ENCODE data around the gene NFIA.

The NFIA gene

DNA sequence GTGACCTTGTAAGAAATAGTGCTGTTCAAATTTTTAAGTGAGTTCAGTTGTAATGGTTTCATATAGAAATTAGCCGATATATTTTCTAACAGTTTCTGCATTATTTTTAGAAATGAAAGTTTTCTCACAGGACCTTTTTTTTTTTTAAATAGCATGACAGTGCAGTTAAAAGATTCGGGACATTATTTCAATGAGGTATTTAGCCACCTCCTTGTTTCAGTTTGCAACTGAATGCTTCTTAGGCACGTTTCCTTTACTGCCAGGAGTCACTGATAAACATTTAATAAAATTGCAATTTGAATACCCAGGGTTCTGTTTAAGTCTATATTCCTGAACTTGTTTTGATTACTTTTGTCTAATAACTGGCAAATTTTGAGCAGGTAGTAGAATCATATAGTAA is 337.9 kb downstream of the NFIA start:
- Histone ChIP-seq H3K27me3 (ENCODE audit: control insufficient read depth in 1 of 2, insufficient read depth in 2 of 2, low read length in 2 of 2) (no peaks in the 10 kb centered on the region), H3K36me3 (ENCODE audit: insufficient read depth, low read length) (peaks cover 11% of the 10 kb centered on the region), H3K4me3 (ENCODE audit: low read depth in 1 of 2, low read length in 2 of 2) (no peak overlapping the region), H3K9me3 (ENCODE audit: low read length) (no peaks in the 10 kb centered on the region), H3K4me1 (ENCODE audit: insufficient read depth, low read length) (peaks cover 7% of the 10 kb centered on the region), H3K9ac (ENCODE audit: low read length) (no peak overlapping the region), H3K27ac (ENCODE audit: low read depth, low read length) (no peak overlapping the region)

DNA sequence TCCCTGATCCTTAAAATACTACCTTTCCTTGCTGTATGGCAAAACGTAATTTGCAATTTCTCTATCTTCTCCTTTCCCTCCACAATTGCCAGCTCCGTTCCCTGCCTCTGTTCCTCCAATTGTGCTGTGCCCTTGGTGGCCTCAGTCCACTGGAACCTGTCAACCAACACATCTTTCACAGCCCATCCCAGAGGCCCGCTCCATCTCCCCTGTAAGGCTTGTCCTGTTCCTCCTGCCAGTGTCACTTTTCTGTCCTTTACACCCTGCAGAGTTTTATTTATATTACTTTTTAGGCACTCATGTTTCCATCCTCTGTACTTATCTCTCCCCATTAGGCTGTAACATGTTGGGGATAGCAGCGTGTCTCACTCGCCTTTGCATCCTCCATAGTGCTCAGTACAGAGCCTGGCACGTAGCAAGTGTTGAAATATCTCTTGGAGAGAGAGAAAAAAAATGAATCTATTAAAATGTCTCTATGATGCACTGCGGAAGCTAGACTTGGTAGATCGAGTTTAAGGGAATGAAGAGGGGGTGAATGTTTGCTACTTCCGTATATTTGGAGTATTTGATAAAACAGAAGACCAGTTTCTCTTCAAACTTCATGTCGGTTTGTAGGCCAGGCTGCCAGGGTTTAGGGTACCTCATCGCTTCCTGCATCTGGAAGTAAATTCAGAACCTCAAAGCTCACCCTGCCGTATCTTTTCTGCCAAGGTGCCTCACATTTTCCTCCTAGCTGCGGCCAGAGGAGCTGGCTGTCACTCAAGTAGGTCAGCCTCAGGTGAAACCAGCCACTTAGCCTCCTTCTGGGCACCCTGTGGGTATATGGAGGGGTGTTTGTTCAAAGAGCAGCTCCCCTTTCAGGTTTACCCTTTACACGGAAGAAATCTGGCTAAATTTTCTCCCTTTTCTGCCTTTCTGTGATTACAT is 338.8 kb downstream of the NFIA start:
- Histone ChIP-seq H3K9ac (ENCODE audit: low read length) (no peak overlapping the region), H3K27me3 (ENCODE audit: control insufficient read depth in 1 of 2, insufficient read depth in 2 of 2, low read length in 2 of 2) (no peaks in the 10 kb centered on the region), H3K27ac (ENCODE audit: low read depth, low read length) (no peak overlapping the region), H3K4me1 (ENCODE audit: insufficient read depth, low read length) (peaks cover 7% of the 10 kb centered on the region), H3K9me3 (ENCODE audit: low read length) (no peaks in the 10 kb centered on the region), H3K4me3 (ENCODE audit: low read depth in 1 of 2, low read length in 2 of 2) (no peak overlapping the region), H3K36me3 (ENCODE audit: insufficient read depth, low read length) (peaks cover 11% of the 10 kb centered on the region)

DNA sequence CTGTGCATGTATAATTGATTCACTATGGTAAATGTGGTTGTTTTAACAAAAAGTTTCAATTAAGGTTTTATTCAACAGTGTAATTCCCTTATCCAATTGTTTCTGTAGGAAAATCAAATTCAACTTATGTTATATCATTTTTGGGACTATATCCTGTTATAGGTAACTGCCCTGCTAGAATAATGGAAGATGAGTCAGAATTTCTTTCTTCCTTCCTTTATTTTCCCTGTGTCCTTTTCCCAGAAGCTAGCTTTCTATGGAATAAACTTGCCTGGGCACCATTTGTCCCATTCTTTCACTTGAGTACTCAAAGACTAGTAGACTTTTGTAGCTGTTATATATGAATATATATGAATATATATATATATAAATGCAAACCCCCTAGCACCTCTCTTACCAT is 341.3 kb downstream of the NFIA start:
- peaks cover 7% of the 10 kb centered on the region for H3K4me1 ChIP-seq (ENCODE audit: insufficient read depth, low read length)
- no peaks in the 10 kb centered on the region for H3K27me3 ChIP-seq (ENCODE audit: control insufficient read depth in 1 of 2, insufficient read depth in 2 of 2, low read length in 2 of 2)
- H3K9ac ChIP-seq (ENCODE audit: low read length): no peak overlapping the region
- no peak overlapping the region for H3K27ac ChIP-seq (ENCODE audit: low read depth, low read length)
- no peaks in the 10 kb centered on the region for H3K9me3 ChIP-seq (ENCODE audit: low read length)
- peaks cover 8% of the 10 kb centered on the region for H3K36me3 ChIP-seq (ENCODE audit: insufficient read depth, low read length)
- H3K4me3 ChIP-seq (ENCODE audit: low read depth in 1 of 2, low read length in 2 of 2): no peak overlapping the region

DNA sequence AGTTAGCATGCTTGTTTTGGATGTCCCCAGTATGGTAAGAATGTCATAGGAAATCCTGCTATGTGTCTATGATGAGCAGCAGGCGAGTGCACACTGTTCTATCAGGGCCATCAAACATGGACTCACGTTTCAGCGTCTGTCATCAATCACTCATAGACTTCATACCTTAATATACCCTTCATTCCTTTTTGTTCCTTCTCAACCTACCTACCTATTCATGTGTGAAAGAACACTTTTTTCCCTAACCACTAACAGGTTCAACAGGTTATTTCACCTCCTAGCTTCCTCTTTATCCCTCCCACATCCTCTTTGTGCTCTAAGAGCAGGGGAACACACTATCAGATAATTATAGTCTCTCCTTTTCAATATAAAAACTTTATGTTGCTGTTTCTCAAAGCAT is 342.0 kb downstream of the NFIA start:
- H3K9me3 ChIP-seq (ENCODE audit: low read length): no peaks in the 10 kb centered on the region
- H3K36me3 ChIP-seq (ENCODE audit: insufficient read depth, low read length): peaks cover 8% of the 10 kb centered on the region
- no peak overlapping the region for H3K4me3 ChIP-seq (ENCODE audit: low read depth in 1 of 2, low read length in 2 of 2)
- H3K27me3 ChIP-seq (ENCODE audit: control insufficient read depth in 1 of 2, insufficient read depth in 2 of 2, low read length in 2 of 2): no peaks in the 10 kb centered on the region
- H3K4me1 ChIP-seq (ENCODE audit: insufficient read depth, low read length): peaks cover 5% of the 10 kb centered on the region
- H3K9ac ChIP-seq (ENCODE audit: low read length): no peak overlapping the region
- H3K27ac ChIP-seq (ENCODE audit: low read depth, low read length): no peak overlapping the region

DNA sequence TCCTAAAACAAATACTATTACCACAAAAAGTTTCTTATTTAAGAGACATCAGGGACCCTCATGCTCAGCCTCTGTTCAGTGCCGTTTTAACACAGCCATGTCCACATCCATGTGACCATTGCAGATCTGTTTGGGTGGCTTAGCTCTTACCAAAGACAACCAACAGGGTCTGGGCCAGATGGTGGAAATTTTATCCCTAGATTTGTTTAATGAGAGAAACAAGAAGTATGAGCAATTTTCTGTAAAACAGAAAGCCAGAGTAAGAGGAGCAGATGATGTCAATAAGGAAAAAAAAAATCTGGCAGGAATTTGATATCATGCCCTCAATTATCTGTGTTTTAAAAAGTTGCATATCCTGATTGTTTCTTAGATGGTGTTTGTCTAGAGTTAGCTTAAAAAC is 342.7 kb downstream of the NFIA start:
- peaks cover 8% of the 10 kb centered on the region for H3K36me3 ChIP-seq (ENCODE audit: insufficient read depth, low read length)
- H3K9me3 ChIP-seq (ENCODE audit: low read length): no peaks in the 10 kb centered on the region
- H3K4me3 ChIP-seq (ENCODE audit: low read depth in 1 of 2, low read length in 2 of 2): no peak overlapping the region
- no peaks in the 10 kb centered on the region for H3K27me3 ChIP-seq (ENCODE audit: control insufficient read depth in 1 of 2, insufficient read depth in 2 of 2, low read length in 2 of 2)
- no peaks in the 10 kb centered on the region for H3K4me1 ChIP-seq (ENCODE audit: insufficient read depth, low read length)
- no peak overlapping the region for H3K27ac ChIP-seq (ENCODE audit: low read depth, low read length)
- H3K9ac ChIP-seq (ENCODE audit: low read length): no peak overlapping the region

DNA sequence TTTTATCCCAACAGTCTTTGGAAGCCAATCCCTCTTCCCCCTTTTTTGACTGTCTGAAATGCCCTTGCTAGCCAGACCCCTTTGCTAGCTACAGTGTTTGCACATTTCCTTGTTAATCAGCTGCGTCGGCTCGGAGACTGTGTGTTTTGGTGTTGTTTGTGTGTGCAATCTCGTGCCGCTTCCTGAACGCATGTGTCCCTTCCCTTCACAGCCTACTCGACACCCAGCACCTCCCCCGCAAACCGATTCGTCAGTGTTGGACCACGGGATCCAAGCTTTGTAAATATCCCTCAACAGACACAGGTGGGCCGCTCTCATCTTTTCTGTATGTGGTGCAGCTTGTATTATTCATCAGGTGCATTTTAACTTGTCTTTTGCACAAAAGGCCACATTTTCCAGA is 343.9 kb downstream of the NFIA start:
- Histone ChIP-seq H3K9me3 (ENCODE audit: low read length) (no peaks in the 10 kb centered on the region), H3K9ac (ENCODE audit: low read length) (no peak overlapping the region), H3K4me1 (ENCODE audit: insufficient read depth, low read length) (no peaks in the 10 kb centered on the region), H3K4me3 (ENCODE audit: low read depth in 1 of 2, low read length in 2 of 2) (no peak overlapping the region), H3K27ac (ENCODE audit: low read depth, low read length) (no peak overlapping the region), H3K27me3 (ENCODE audit: control insufficient read depth in 1 of 2, insufficient read depth in 2 of 2, low read length in 2 of 2) (no peaks in the 10 kb centered on the region), H3K36me3 (ENCODE audit: insufficient read depth, low read length) (peaks cover 8% of the 10 kb centered on the region)

DNA sequence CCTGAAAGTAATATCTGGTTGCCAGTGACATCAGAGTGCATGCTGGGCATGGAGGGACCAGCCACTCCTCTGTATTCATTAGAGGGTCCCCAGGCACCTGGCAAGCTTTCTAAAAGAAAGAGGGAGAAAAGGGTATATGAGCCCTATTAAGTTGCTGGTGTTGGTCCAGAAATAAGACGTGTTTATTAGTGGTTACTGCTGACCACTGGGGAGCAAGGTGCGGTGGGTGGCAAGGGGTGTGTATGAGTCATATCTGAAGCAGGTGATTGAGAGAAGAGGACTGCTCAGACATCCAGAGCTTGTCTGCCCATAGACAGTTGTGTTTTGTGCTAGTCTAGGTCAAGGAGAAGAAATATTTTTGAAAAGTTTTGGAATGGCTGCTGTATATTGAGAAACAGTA is 344.5 kb downstream of the NFIA start:
- H3K36me3 ChIP-seq (ENCODE audit: insufficient read depth, low read length): peaks cover 8% of the 10 kb centered on the region
- no peak overlapping the region for H3K9ac ChIP-seq (ENCODE audit: low read length)
- H3K4me1 ChIP-seq (ENCODE audit: insufficient read depth, low read length): no peaks in the 10 kb centered on the region
- H3K4me3 ChIP-seq (ENCODE audit: low read depth in 1 of 2, low read length in 2 of 2): no peak overlapping the region
- no peaks in the 10 kb centered on the region for H3K27me3 ChIP-seq (ENCODE audit: control insufficient read depth in 1 of 2, insufficient read depth in 2 of 2, low read length in 2 of 2)
- H3K9me3 ChIP-seq (ENCODE audit: low read length): no peaks in the 10 kb centered on the region
- no peak overlapping the region for H3K27ac ChIP-seq (ENCODE audit: low read depth, low read length)

DNA sequence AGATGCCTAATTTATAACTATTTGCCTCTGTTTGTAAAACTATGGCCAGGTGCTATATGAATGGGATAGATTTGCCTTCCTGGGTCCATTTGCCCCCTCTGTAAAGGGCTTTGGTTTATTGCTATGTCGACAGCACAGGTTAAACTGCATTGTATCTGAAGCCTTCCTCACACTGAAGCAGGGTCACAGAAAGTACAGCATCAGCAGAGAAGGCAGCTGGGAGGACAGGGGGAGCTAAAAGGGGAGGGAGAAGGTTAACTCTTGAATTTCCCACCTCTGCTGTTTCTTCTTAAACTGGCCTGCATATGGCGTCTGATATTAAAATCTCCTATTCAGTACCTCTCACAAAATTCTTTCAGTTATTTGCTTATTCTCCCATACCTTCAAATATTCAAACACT is 345.1 kb downstream of the NFIA start:
- no peaks in the 10 kb centered on the region for H3K27me3 ChIP-seq (ENCODE audit: control insufficient read depth in 1 of 2, insufficient read depth in 2 of 2, low read length in 2 of 2)
- peaks cover 4% of the 10 kb centered on the region for H3K36me3 ChIP-seq (ENCODE audit: insufficient read depth, low read length)
- H3K4me1 ChIP-seq (ENCODE audit: insufficient read depth, low read length): no peaks in the 10 kb centered on the region
- H3K4me3 ChIP-seq (ENCODE audit: low read depth in 1 of 2, low read length in 2 of 2): no peak overlapping the region
- no peak overlapping the region for H3K9ac ChIP-seq (ENCODE audit: low read length)
- H3K9me3 ChIP-seq (ENCODE audit: low read length): no peaks in the 10 kb centered on the region
- H3K27ac ChIP-seq (ENCODE audit: low read depth, low read length): no peak overlapping the region

DNA sequence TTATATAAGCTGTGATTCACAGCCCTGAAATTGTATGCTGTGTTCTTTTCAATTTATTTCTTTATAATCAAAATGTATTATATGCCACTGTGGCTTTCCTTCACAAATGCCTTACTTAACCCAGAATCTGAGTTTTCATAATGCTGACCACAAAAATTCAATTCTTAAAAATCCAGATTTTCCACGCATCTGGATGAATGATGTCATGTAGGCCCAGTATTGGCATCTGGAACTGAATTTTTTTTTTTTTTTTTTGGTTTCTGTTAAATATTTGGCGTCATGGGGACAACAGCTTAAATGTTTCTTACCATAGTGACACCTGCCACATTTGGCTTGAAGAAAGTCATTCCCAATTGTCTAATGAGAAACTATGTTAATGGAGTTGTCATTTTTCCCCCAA is 345.8 kb downstream of the NFIA start:
- no peak overlapping the region for H3K27ac ChIP-seq (ENCODE audit: low read depth, low read length)
- no peaks in the 10 kb centered on the region for H3K36me3 ChIP-seq (ENCODE audit: insufficient read depth, low read length)
- no peak overlapping the region for H3K9ac ChIP-seq (ENCODE audit: low read length)
- H3K27me3 ChIP-seq (ENCODE audit: control insufficient read depth in 1 of 2, insufficient read depth in 2 of 2, low read length in 2 of 2): no peaks in the 10 kb centered on the region
- H3K4me1 ChIP-seq (ENCODE audit: insufficient read depth, low read length): no peaks in the 10 kb centered on the region
- H3K9me3 ChIP-seq (ENCODE audit: low read length): no peaks in the 10 kb centered on the region
- H3K4me3 ChIP-seq (ENCODE audit: low read depth in 1 of 2, low read length in 2 of 2): no peak overlapping the region

DNA sequence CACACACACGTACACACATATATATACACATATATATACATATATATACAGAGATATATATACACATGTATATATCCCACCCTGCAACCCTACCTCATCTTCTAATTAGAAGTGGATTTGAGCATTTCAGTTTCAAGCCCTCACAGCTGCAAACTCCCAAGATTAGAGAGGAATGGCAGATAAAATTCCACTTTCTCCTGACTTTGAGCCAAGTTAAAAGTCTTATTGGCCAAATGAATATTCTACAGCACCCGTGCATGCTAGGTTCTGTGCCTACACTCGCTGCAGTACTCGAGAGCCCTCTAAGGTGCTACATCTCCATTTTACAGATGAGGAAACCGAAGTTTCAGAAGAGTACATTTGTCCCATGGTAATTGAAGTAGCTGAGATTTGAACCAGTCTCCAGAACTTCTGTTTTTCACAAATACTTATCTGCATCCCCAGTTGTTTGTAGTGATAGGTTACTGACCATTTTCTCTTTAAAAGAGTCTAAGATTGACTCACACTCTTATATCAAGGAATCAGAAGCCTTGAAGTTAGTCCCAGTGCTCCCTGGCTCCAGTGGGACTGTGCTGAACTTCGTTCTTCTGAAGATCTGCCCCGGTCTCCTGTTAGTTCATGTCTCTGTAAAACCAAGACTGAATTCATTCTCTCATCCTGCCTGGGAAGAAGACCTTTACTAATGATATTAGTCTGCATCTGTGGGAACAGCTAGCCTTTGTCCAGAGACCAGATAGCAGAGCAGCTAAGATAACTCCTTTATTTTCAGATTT is 350.4 kb downstream of the NFIA start:
- H3K36me3 ChIP-seq (ENCODE audit: insufficient read depth, low read length): no peaks in the 10 kb centered on the region
- H3K4me3 ChIP-seq (ENCODE audit: low read depth in 1 of 2, low read length in 2 of 2): no peak overlapping the region
- no peaks in the 10 kb centered on the region for H3K9me3 ChIP-seq (ENCODE audit: low read length)
- H3K27ac ChIP-seq (ENCODE audit: low read depth, low read length): no peak overlapping the region
- peaks cover 6% of the 10 kb centered on the region for H3K4me1 ChIP-seq (ENCODE audit: insufficient read depth, low read length)
- no peaks in the 10 kb centered on the region for H3K27me3 ChIP-seq (ENCODE audit: control insufficient read depth in 1 of 2, insufficient read depth in 2 of 2, low read length in 2 of 2)
- H3K9ac ChIP-seq (ENCODE audit: low read length): no peak overlapping the region

DNA sequence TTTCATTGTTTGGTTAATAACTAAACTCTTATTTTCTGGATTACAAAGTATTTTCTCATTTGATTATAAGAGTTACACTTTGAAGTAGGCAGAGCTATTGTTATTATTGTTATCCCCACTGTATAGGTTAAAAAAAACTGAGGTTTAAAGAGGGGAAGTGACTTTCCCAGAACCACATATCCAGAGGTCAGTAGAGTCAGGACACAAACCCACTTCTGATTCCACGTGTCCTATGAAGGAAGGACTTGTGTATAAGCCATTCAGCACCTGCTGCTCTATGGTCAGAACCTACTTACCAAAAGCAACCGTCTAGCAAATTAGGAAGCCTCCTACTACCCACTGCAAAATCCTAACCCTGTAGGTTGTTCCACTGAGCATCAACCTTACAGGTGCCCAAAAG is 351.3 kb downstream of the NFIA start:
- Histone ChIP-seq H3K36me3 (ENCODE audit: insufficient read depth, low read length) (no peaks in the 10 kb centered on the region), H3K9ac (ENCODE audit: low read length) (no peak overlapping the region), H3K4me3 (ENCODE audit: low read depth in 1 of 2, low read length in 2 of 2) (no peak overlapping the region), H3K27me3 (ENCODE audit: control insufficient read depth in 1 of 2, insufficient read depth in 2 of 2, low read length in 2 of 2) (no peaks in the 10 kb centered on the region), H3K4me1 (ENCODE audit: insufficient read depth, low read length) (peaks cover 6% of the 10 kb centered on the region), H3K27ac (ENCODE audit: low read depth, low read length) (no peak overlapping the region), H3K9me3 (ENCODE audit: low read length) (no peaks in the 10 kb centered on the region)

Data from muscle layer of colon (tissue), 2 donors.